GM12878 (cell line): ENCODE data around the gene SLC35E1. TPM values are rescaled to one million over a fixed set of nuclear protein-coding genes. Genes with fewer than 3 reads are reported as not detected.

Experiments
- ATAC-seq: fragments of 200-7000 bp; cut with Tn5 transposase; 3 replicates; pipeline ENCODE4 v1.9.1; 2020; ENCODE audit warnings: mild to moderate bottlenecking, moderate library complexity
- BruUV-seq: library from RNA; stranded (reverse); fragments of 400-500 nt; replicated peaks from 2 replicates; lab custom pipeline; 2021; lab: Mats Ljungman, UMichigan
- CTCF ChIA-PET: fragments of 300-600 bp; sonication (Branson Sonifier 250); formaldehyde crosslinking; extraction: SDS; loops from one replicate; lab custom pipeline; 2021; ENCODE audit warnings: inconsistent platforms; lab: Yijun Ruan, JAX
- POLR2A ChIA-PET: fragments of 350-600 bp; formaldehyde crosslinking; extraction: SDS; loops from one replicate; lab custom pipeline; 2021; ENCODE audit warnings: inconsistent platforms; lab: Charles Lee
- RAD21 ChIA-PET: fragments of 300-600 bp; sonication (Branson Sonifier 250); formaldehyde crosslinking; loops from one replicate; lab custom pipeline; 2023; ENCODE audit warnings: antibody characterized with exemption; ENCODE audit not compliant: unreplicated experiment; lab: Charles Lee
- SMC1A ChIA-PET: fragments of 300-600 bp; sonication (Branson Sonifier 250); formaldehyde crosslinking; loops from one replicate; lab custom pipeline; 2023; ENCODE audit not compliant: unreplicated experiment, uncharacterized antibody; lab: Charles Lee
- DNase-seq: peaks from one replicate; pipeline ENCODE4 v3.0.0-alpha.2; 2011; ENCODE audit warnings: low read depth, low spot score
- FAIRE-seq: peaks from 3 replicates; lab custom pipeline; 2011; peaks lifted over from hg19 to GRCh38; lab: Jason Lieb, UNC
- H2AFZ ChIP-seq: 2 replicates; pipeline ENCODE4 v1.6.0; 2011; ENCODE audit warnings: low read depth, low read length, control low read depth; ENCODE audit not compliant: control insufficient read depth
- H3K27ac ChIP-seq: 2 replicates; pipeline ENCODE4 v1.5.1; 2011; ENCODE audit warnings: control low read depth; ENCODE audit not compliant: control insufficient read depth, insufficient read depth
- H3K27me3 ChIP-seq, 2 experiments: replicated peaks in 1 of 2; 2 replicates each; pipeline versions ENCODE4 v1.6.0 to v1.6.1; 2011; ENCODE audit warnings: low read length in 1 of 2; ENCODE audit not compliant: control insufficient read depth in 2 of 2, insufficient read depth in 2 of 2
- H3K36me3 ChIP-seq, 2 experiments: 2 replicates each; pipeline ENCODE4 v1.5.1; 2011; ENCODE audit warnings: low read length in 1 of 2; ENCODE audit not compliant: control insufficient read depth in 2 of 2, insufficient read depth in 2 of 2
- H3K4me1 ChIP-seq: 2 replicates; pipeline ENCODE4 v1.6.1; 2011; ENCODE audit warnings: mild to moderate bottlenecking, low read length, moderate library complexity, mixed read lengths; ENCODE audit not compliant: control insufficient read depth, insufficient read depth
- H3K4me2 ChIP-seq: 2 replicates; pipeline ENCODE4 v1.6.0; 2011; ENCODE audit warnings: control low read depth; ENCODE audit not compliant: control insufficient read depth, insufficient read depth
- H3K4me3 ChIP-seq: fragments of 200-600 bp; sonication (generic); 2 replicates; pipeline ENCODE4 v1.5.1; 2016
- H3K79me2 ChIP-seq: 2 replicates; pipeline ENCODE4 v1.6.0; 2011; ENCODE audit warnings: low read length; ENCODE audit not compliant: control insufficient read depth, insufficient read depth
- H3K9ac ChIP-seq: 2 replicates; pipeline ENCODE4 v1.8.0; 2011; ENCODE audit warnings: low read length, control low read depth, mixed read lengths; ENCODE audit not compliant: control insufficient read depth, insufficient read depth
- H3K9me3 ChIP-seq: replicated peaks from 3 replicates; pipeline ENCODE4 v1.5.1; 2011; ENCODE audit warnings: mild to moderate bottlenecking, low read length; ENCODE audit not compliant: control insufficient read depth, insufficient read depth
- H4K20me1 ChIP-seq: 2 replicates; pipeline ENCODE4 v1.6.0; 2011; ENCODE audit not compliant: control insufficient read depth, insufficient read depth
- ATF7 ChIP-seq: fragments of 450-650 bp; IDR thresholded peaks from 2 replicates; pipeline ENCODE4 v1.6.1; 2016; ENCODE audit warnings: low read depth, mild to moderate bottlenecking
- BACH1 ChIP-seq: fragments of 450-650 bp; IDR thresholded peaks from 2 replicates; pipeline ENCODE4 v1.6.1; 2017; ENCODE audit warnings: mild to moderate bottlenecking, borderline replicate concordance
- BMI1 ChIP-seq: fragments of 450-650 bp; IDR thresholded peaks from 2 replicates; pipeline ENCODE4 v1.6.1; 2016; ENCODE audit warnings: mild to moderate bottlenecking, moderate library complexity, borderline replicate concordance
- CBX5 ChIP-seq: sonication (generic); IDR thresholded peaks from 2 replicates; pipeline ENCODE4 v1.6.1; 2016; ENCODE audit warnings: low read depth, moderate library complexity, mild to moderate bottlenecking, inconsistent platforms
- CREM ChIP-seq: IDR thresholded peaks from 2 replicates; pipeline ENCODE4 v1.6.1; 2014; ENCODE audit warnings: antibody characterized with exemption, low read depth
- DPF2 ChIP-seq: fragments of 450-650 bp; IDR thresholded peaks from 2 replicates; pipeline ENCODE4 v1.6.1; 2017; ENCODE audit warnings: mild to moderate bottlenecking
- HDAC2 ChIP-seq: fragments of 200-600 bp; sonication (generic); IDR thresholded peaks from 2 replicates; pipeline ENCODE4 v1.6.1; 2017
- JUNB ChIP-seq: IDR thresholded peaks from 2 replicates; pipeline ENCODE4 v1.6.1; 2016; ENCODE audit warnings: antibody characterized with exemption, mild to moderate bottlenecking
- MEF2A ChIP-seq: IDR thresholded peaks from 2 replicates; pipeline ENCODE4 v1.6.1; 2011; ENCODE audit warnings: low read depth, mild to moderate bottlenecking, low read length, moderate library complexity; ENCODE audit not compliant: insufficient read depth
- MTA3 ChIP-seq: IDR thresholded peaks from 2 replicates; pipeline ENCODE4 v1.6.1; 2012; ENCODE audit warnings: low read length, inconsistent platforms, borderline replicate concordance
- NFIC ChIP-seq: IDR thresholded peaks from 2 replicates; pipeline ENCODE4 v1.6.1; 2012; ENCODE audit warnings: low read depth, mild to moderate bottlenecking, inconsistent platforms, low read length, moderate library complexity
- NR2C1 ChIP-seq: fragments of 450-650 bp; IDR thresholded peaks from 2 replicates; pipeline ENCODE4 v1.6.1; 2017; ENCODE audit warnings: antibody characterized with exemption, mild to moderate bottlenecking, moderate library complexity
- NR2F1 ChIP-seq: fragments of 450-650 bp; conservative IDR thresholded peaks from 2 replicates; pipeline ENCODE4 v1.6.1; 2017; ENCODE audit warnings: mild to moderate bottlenecking
- RB1 ChIP-seq: fragments of 450-650 bp; formaldehyde crosslinking; IDR thresholded peaks from 2 replicates; pipeline ENCODE4 v1.6.1; 2017; ENCODE audit warnings: mild to moderate bottlenecking, borderline replicate concordance
- SREBF1 ChIP-seq: IDR thresholded peaks from 2 replicates; pipeline ENCODE4 v1.6.1; 2012; ENCODE audit warnings: mild to moderate bottlenecking, low read length
- TBL1XR1 ChIP-seq: IDR thresholded peaks from 2 replicates; pipeline ENCODE4 v1.6.1; 2012; ENCODE audit warnings: low read depth, low read length, improper control_type of control experiment
- ZNF274 ChIP-seq: IDR thresholded peaks from one replicate; pipeline ENCODE4 v1.8.0; 2011; ENCODE audit not compliant: insufficient read length, insufficient read depth
- WGBS: methylation state at CpG from one replicate; pipeline ENCODE4 v1.1.6; 2016; ENCODE audit warnings: low lambda C conversion rate; ENCODE audit not compliant: insufficient replicate concordance, insufficient coverage; ENCODE audit errors: missing lambda C conversion rate; 5-methylcytosine and 5-hydroxymethylcytosine counted together
- in situ Hi-C: fragments of 300-500 bp; cut with MboI; formaldehyde crosslinking; loops from 9 replicates; pipeline ENCODE4 v1.14.3; 2018; ENCODE audit warnings: mixed read lengths
- intact Hi-C: fragments of 100-400 bp; cut with micrococcal nuclease; formaldehyde crosslinking; loops from one replicate; pipeline ENCODE4 v1.14.2; 2022; ENCODE audit not compliant: unreplicated experiment
- polyA plus RNA-seq, 11 experiments: library from polyadenylated mRNA; depleted of rRNA in 4 of 11; unstranded in 6 of 11; stranded (reverse) in 5 of 11; fragments of >200 nt; fragmentation: Nextera tagmentation in 4 of 11; fragmentation: Illumina TruSeq in 1 of 11; extraction: Ambion mirVana in 4 of 11; extraction: Trizol in 1 of 11; gene quantifications; 1 replicate in 1 of 11; 2 replicates in 10 of 11; pipeline versions ENCODE4 v1.2.1 to v1.2.3, GENCODE V29; 2011 to 2016; ENCODE audit warnings: inconsistent platforms in 2 of 11, missing spikeins in 2 of 11, low read depth in 1 of 11
- total RNA-seq, 4 experiments: library from RNA; depleted of rRNA in 3 of 4; stranded (reverse); fragments of >200 nt in 3 of 4; fragmentation: Illumina TruSeq in 1 of 4; extraction: Trizol in 1 of 4; gene quantifications; 2 replicates each; pipeline versions ENCODE4 v1.2.1 to v1.2.3, GENCODE V29; 2013 to 2021
- TF ChIP-seq, protein P1 (sequence below): fragments of 450-650 bp; IDR thresholded peaks from 2 replicates; pipeline ENCODE4 v1.6.1; 2018; ENCODE audit warnings: mild to moderate bottlenecking, low read depth, moderate library complexity; ENCODE audit not compliant: partially characterized antibody
- TF ChIP-seq, protein P2 (sequence below): IDR thresholded peaks from 2 replicates; pipeline ENCODE4 v1.6.1; 2011; ENCODE audit warnings: mild to moderate bottlenecking, low read depth, low read length, moderate library complexity; ENCODE audit not compliant: insufficient replicate concordance
- TF ChIP-seq, protein P3 (sequence below): fragments of 450-650 bp; conservative IDR thresholded peaks from 2 replicates; pipeline ENCODE4 v1.6.1; 2017; ENCODE audit warnings: mild to moderate bottlenecking, moderate library complexity

Gene SLC35E1
- total and polyA plus RNA-seq, 10 of the 15 experiments (the other 5 are each of a cell fraction or from before 2014, with no cell fraction given): 11.3 to 37.7 (median 22.1) TPM

DNA sequence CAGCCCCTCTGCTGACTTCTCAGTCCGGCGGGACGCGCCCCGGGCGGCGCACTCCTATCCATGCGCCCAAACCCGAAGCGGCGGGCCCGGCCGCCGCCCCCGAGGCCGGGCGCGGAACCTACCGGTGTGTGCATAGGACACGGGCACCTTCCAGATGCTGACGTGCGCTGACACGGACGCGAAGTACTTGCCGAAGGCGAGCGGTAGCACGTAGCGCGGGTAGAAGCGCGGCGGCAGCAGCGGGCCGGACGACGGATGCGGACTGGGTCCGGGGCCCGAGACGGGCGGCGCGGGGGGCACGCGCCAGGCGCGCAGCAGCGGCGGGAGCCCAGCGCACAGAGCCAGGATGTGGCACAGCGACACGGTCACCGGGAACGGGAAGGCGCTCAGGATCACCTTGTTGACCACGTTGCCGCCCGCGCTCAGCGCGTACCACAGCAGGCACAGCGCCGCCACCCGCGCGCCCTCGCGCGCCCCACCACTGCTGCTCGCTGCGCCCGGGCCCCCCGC lies 338 bp downstream of the SLC35E1 start:
- ChIA-PET POLR2A (interaction anchor here (1.0 to 6.5 kb wide), 7 partner anchors 10 to 90 kb away, joined by 3 to 93 read pairs (median 4); partner anchors contain the start of gene SMIM7), RAD21 (interaction anchor here (1.0 to 2.6 kb wide), 6 partner anchors 9 to 89 kb away, joined by 4 to 28 read pairs (median 7); partner anchors contain the start of genes SMIM7 and TMEM38A), SMC1A (interaction anchor here (1.0 to 2.7 kb wide), 2 partner anchors 10 to 17 kb away, joined by 3 to 20 read pairs; no protein-coding TSS in a partner anchor), CTCF (interaction anchor here (0.9 to 1.4 kb wide), 2 partner anchors 41 to 75 kb away, joined by 3 to 4 read pairs; partner anchors contain the start of genes C19orf44 and CALR3)
- Histone ChIP-seq H3K4me2 (peak overlapping the region; percentile 96; the same call in 1 of the 2 replicates), H3K36me3 (peaks cover 19 to 21% of the 10 kb centered on the region in 2 experiments), H3K9ac (peak overlapping the region; percentile 77), H3K79me2 (peaks cover 63% of the 10 kb centered on the region), H3K4me3 (peak overlapping the region; percentile 96), H4K20me1 (peaks cover 2% of the 10 kb centered on the region; the same call in 1 of the 2 replicates), H3K9me3 (no peaks in the 10 kb centered on the region), H3K4me1 (peaks cover 10% of the 10 kb centered on the region), H2AFZ (peak overlapping the region; percentile 71), H3K27me3 (no peaks in the 10 kb centered on the region), H3K27ac (peak overlapping the region; percentile 69)
- intact Hi-C loops (no loop called here), in situ Hi-C loops (no loop called here)
- peak; percentile 33 for ATAC-seq
- BruUV-seq: no TSS peak
- under 1% methylated on average over 50 of the region's 75 CpGs for WGBS
- no peak for FAIRE-seq
- DNase-seq: no peak
- TF ChIP-seq ZNF274 (no peak), NR2F1 (peak; percentile 44), BACH1 (peak; percentile 38; the same call in 1 of the 2 replicates), SREBF1 (no peak), CBX5 (no peak), MEF2A (no peak), HDAC2 (no peak), TBL1XR1 (0 out of 2 replicates have a peak, but pooled peaks have one; percentile 16), RB1 (peak; percentile 65; the same call in 1 of the 2 replicates), DPF2 (peak; percentile 75), NR2C1 (no peak), JUNB (no peak), ATF7 (no peak), CREM (no peak), MTA3 (no peak), BMI1 (no peak), NFIC (no peak)
- TF ChIP-seq, protein P1, sequence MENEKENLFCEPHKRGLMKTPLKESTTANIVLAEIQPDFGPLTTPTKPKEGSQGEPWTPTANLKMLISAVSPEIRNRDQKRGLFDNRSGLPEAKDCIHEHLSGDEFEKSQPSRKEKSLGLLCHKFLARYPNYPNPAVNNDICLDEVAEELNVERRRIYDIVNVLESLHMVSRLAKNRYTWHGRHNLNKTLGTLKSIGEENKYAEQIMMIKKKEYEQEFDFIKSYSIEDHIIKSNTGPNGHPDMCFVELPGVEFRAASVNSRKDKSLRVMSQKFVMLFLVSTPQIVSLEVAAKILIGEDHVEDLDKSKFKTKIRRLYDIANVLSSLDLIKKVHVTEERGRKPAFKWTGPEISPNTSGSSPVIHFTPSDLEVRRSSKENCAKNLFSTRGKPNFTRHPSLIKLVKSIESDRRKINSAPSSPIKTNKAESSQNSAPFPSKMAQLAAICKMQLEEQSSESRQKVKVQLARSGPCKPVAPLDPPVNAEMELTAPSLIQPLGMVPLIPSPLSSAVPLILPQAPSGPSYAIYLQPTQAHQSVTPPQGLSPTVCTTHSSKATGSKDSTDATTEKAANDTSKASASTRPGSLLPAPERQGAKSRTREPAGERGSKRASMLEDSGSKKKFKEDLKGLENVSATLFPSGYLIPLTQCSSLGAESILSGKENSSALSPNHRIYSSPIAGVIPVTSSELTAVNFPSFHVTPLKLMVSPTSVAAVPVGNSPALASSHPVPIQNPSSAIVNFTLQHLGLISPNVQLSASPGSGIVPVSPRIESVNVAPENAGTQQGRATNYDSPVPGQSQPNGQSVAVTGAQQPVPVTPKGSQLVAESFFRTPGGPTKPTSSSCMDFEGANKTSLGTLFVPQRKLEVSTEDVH: no peak
- TF ChIP-seq, protein P2, sequence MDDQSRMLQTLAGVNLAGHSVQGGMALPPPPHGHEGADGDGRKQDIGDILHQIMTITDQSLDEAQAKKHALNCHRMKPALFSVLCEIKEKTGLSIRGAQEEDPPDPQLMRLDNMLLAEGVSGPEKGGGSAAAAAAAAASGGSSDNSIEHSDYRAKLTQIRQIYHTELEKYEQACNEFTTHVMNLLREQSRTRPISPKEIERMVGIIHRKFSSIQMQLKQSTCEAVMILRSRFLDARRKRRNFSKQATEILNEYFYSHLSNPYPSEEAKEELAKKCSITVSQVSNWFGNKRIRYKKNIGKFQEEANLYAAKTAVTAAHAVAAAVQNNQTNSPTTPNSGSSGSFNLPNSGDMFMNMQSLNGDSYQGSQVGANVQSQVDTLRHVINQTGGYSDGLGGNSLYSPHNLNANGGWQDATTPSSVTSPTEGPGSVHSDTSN: no peak
- TF ChIP-seq, protein P3, sequence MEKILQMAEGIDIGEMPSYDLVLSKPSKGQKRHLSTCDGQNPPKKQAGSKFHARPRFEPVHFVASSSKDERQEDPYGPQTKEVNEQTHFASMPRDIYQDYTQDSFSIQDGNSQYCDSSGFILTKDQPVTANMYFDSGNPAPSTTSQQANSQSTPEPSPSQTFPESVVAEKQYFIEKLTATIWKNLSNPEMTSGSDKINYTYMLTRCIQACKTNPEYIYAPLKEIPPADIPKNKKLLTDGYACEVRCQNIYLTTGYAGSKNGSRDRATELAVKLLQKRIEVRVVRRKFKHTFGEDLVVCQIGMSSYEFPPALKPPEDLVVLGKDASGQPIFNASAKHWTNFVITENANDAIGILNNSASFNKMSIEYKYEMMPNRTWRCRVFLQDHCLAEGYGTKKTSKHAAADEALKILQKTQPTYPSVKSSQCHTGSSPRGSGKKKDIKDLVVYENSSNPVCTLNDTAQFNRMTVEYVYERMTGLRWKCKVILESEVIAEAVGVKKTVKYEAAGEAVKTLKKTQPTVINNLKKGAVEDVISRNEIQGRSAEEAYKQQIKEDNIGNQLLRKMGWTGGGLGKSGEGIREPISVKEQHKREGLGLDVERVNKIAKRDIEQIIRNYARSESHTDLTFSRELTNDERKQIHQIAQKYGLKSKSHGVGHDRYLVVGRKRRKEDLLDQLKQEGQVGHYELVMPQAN: peak; percentile 83
